ENCODE measurements around the gene PLLP. TPM values are rescaled to one million over a fixed set of nuclear protein-coding genes. Genes with fewer than 3 reads are reported as not detected.

PLLP gene
- total RNA-seq, 1 experiment from 2014 or later = 3.1 TPM

- ChIA-PET RAD21 (ENCODE audit: low non-redundant PET in 1 of 2, low total read pairs in 2 of 2, uncharacterized antibody in 2 of 2, unreplicated experiment in 2 of 2) (no interaction called here), CTCF (no interaction called here), POLR2A (no interaction called here)
- Histone ChIP-seq H3K4me3 (replicated peaks in 1 of 2; ENCODE audit: low read depth in 1 of 2, low read length in 2 of 2) (no peak overlapping the region), H2AFZ (ENCODE audit: low read depth, low read length, poor library complexity, severe bottlenecking) (no peak overlapping the region), H3K27ac (ENCODE audit: low read depth, low read length) (no peak overlapping the region), H3K27me3 (ENCODE audit: insufficient read depth, low read length) (no peaks in the 10 kb centered on the region), H3K36me3 (ENCODE audit: control insufficient read depth in 1 of 2, insufficient read depth in 2 of 2, low read length in 2 of 2) (peaks cover 38 to 44% of the 10 kb centered on the region in 2 experiments), H3K4me1 (ENCODE audit: control insufficient read depth in 1 of 2, insufficient read depth in 2 of 2, low read length in 2 of 2) (peaks cover 0 to 6% of the 10 kb centered on the region in 2 experiments; a peak in 1 of 4 replicates), H3K79me2 (ENCODE audit: insufficient read depth, low read length) (no peaks in the 10 kb centered on the region), H3K9me2 (ENCODE audit: insufficient read depth) (no peaks in the 10 kb centered on the region; the same call in 1 of the 2 replicates), H3K9me3 (ENCODE audit: control insufficient read depth in 1 of 2, insufficient read depth in 1 of 2, low read depth in 1 of 2, low read length in 2 of 2) (no peaks in the 10 kb centered on the region), H3K9ac (ENCODE audit: low read length) (no peak overlapping the region), H3K4me2 (ENCODE audit: low read length) (no peak overlapping the region), H4K20me1 (ENCODE audit: insufficient read depth) (no peaks in the 10 kb centered on the region)
- BruUV-seq (replicated peaks) = no TSS peak
- TF ChIP-seq CBX3 (IDR thresholded peaks at IDR 0.05; ENCODE audit: low read depth) (no peak), EGR1 (IDR thresholded peaks at IDR 0.05; ENCODE audit: low read depth) (no peak), ZBTB33 (IDR thresholded peaks at IDR 0.05; ENCODE audit: extremely low read depth, insufficient replicate concordance, low read length) (no peak), ATF3 (IDR thresholded peaks at IDR 0.05) (no peak), CEBPB (IDR thresholded peaks at IDR 0.05; ENCODE audit: low read depth) (no peak)
- TF ChIP-seq, protein P1, sequence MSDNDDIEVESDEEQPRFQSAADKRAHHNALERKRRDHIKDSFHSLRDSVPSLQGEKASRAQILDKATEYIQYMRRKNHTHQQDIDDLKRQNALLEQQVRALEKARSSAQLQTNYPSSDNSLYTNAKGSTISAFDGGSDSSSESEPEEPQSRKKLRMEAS (IDR thresholded peaks at IDR 0.05) = no peak
- intact Hi-C loops (cut with micrococcal nuclease) = no loop called here
- no peak for ATAC-seq
- DNase-seq (ENCODE audit: low read depth, low spot score) = no peak
Observed at GRCh38 chr16:57225978-57226377, 58.5 kb downstream of the PLLP start.

DNA sequence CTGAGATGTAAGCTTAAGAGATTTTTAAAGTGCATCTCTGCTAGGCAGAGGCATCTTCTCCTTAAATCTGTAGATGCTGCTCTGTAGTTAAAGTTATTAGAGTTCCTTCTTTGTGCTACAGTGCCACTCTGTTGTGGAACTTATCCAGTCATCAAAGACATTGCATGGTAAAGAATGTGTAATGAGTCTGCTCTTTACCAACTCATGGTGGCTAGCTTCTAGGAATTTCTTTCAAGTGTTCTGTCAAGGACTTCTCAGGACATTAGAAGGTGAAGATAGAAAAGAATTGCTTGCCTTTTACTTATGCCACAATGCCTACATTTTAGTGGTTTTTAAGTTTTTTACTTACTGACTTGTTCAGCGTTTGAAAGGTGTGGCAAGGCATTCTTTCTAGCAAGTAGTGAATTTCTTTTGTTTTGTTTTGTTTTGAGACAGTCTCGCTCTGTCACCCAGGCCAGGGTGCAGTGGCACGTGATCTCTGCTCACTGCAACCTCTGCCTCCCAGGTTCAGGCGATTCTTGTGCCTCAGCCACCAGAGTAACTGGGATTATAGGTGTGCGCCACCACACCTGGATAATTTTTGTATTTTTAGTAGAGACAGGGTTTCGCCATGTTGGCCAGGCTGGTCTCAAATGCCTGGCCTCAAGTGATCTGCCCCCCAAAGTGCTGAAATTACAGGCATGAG lies 59.7 kb downstream of the PLLP start:
- Histone ChIP-seq H3K27ac (ENCODE audit: low read depth, low read length) (no peak overlapping the region), H3K9me3 (ENCODE audit: control insufficient read depth in 1 of 2, insufficient read depth in 1 of 2, low read depth in 1 of 2, low read length in 2 of 2) (no peaks in the 10 kb centered on the region), H3K36me3 (ENCODE audit: control insufficient read depth in 1 of 2, insufficient read depth in 2 of 2, low read length in 2 of 2) (peaks cover 41 to 44% of the 10 kb centered on the region in 2 experiments), H3K79me2 (ENCODE audit: insufficient read depth, low read length) (no peaks in the 10 kb centered on the region), H2AFZ (ENCODE audit: low read depth, low read length, poor library complexity, severe bottlenecking) (no peak overlapping the region), H3K4me1 (ENCODE audit: control insufficient read depth in 1 of 2, insufficient read depth in 2 of 2, low read length in 2 of 2) (peaks cover 0 to 6% of the 10 kb centered on the region in 2 experiments; a peak in 1 of 4 replicates), H3K27me3 (ENCODE audit: insufficient read depth, low read length) (no peaks in the 10 kb centered on the region), H3K4me3 (replicated peaks in 1 of 2; ENCODE audit: low read depth in 1 of 2, low read length in 2 of 2) (no peak overlapping the region), H4K20me1 (ENCODE audit: insufficient read depth) (no peaks in the 10 kb centered on the region), H3K9ac (ENCODE audit: low read length) (no peak overlapping the region), H3K9me2 (ENCODE audit: insufficient read depth) (no peaks in the 10 kb centered on the region; the same call in 1 of the 2 replicates), H3K4me2 (ENCODE audit: low read length) (no peak overlapping the region)
- no peak for DNase-seq (ENCODE audit: low read depth, low spot score)
- ChIA-PET POLR2A (no interaction called here), CTCF (no interaction called here), RAD21 (ENCODE audit: low non-redundant PET in 1 of 2, low total read pairs in 2 of 2, uncharacterized antibody in 2 of 2, unreplicated experiment in 2 of 2) (no interaction called here)
- ATAC-seq = no peak
- intact Hi-C loops (cut with micrococcal nuclease) = no loop called here
- BruUV-seq (replicated peaks) = no TSS peak
- TF ChIP-seq FOSL1 (IDR thresholded peaks at IDR 0.05; ENCODE audit: low read depth) (no peak), ZNF274 (IDR thresholded peaks at IDR 0.05; ENCODE audit: low read depth, low read length) (no peak), SIN3A (IDR thresholded peaks at IDR 0.05; ENCODE audit: low read depth) (no peak), ZFX (IDR thresholded peaks at IDR 0.05) (no peak), ATF3 (IDR thresholded peaks at IDR 0.05) (no peak), SP1 (IDR thresholded peaks at IDR 0.05; ENCODE audit: low read depth) (no peak), EZH2phosphoT487 (IDR thresholded peaks at IDR 0.05; ENCODE audit: borderline replicate concordance) (no peak), JUND (IDR thresholded peaks at IDR 0.05) (no peak), REST (IDR thresholded peaks at IDR 0.05; ENCODE audit: low read depth) (no peak)
- TF ChIP-seq, protein P1 (IDR thresholded peaks at IDR 0.05) = no peak
